ENCODE results near the gene VWA5B2.

GRCh38 chr3:184290331-184290730 is 60.9 kb downstream of the VWA5B2 start:
- TF ChIP-seq CTCF (IDR thresholded peaks at IDR 0.05 in 4 of 5, conservative IDR thresholded peaks at IDR 0.05 in 1 of 5) (no peak), POLR2A (IDR thresholded peaks at IDR 0.05) (no peak)

All from gastrocnemius medialis (tissue), 4 donors.